MCF 10A (cell line): ENCODE results near the gene GAS2. TPM values are rescaled to one million over a fixed set of nuclear protein-coding genes. Genes with fewer than 3 reads are reported as not detected.

Experiments
- BruUV-seq: library from RNA; stranded (reverse); fragments of 400-500 nt; replicated peaks from 2 replicates; lab custom pipeline; 2021; lab: Mats Ljungman, UMichigan
- CTCF ChIA-PET: fragments of 300-600 bp; sonication (Branson Sonifier 250); formaldehyde crosslinking; extraction: SDS; loops from one replicate; lab custom pipeline; 2021; ENCODE audit warnings: antibody characterized with exemption, inconsistent platforms; lab: Yijun Ruan, JAX
- POLR2A ChIA-PET: fragments of 300-600, 350-650 bp; sonication (Branson Sonifier 250); formaldehyde crosslinking; extraction: SDS; loops from one replicate; lab custom pipeline; 2020; ENCODE audit warnings: antibody characterized with exemption, inconsistent platforms; lab: Yijun Ruan, JAX
- DNase-seq: peaks from one replicate; pipeline ENCODE4 v3.0.0-alpha.2; 2018; ENCODE audit not compliant: unreplicated experiment
- H3K27ac Mint-ChIP-seq: one replicate; pipeline ENCODE4 v1.8.0; 2022; ENCODE audit warnings: mild to moderate bottlenecking, low read depth, mixed read lengths; ENCODE audit not compliant: unreplicated experiment
- H3K27me3 Mint-ChIP-seq: one replicate; pipeline ENCODE4 v1.8.0; 2022; ENCODE audit warnings: mixed read lengths; ENCODE audit not compliant: insufficient read depth, unreplicated experiment
- H3K36me3 Mint-ChIP-seq: one replicate; pipeline ENCODE4 v1.8.0; 2022; ENCODE audit warnings: mild to moderate bottlenecking, moderate library complexity, mixed read lengths; ENCODE audit not compliant: insufficient read depth, unreplicated experiment
- H3K4me1 Mint-ChIP-seq: one replicate; pipeline ENCODE4 v1.8.0; 2022; ENCODE audit warnings: mixed read lengths; ENCODE audit not compliant: insufficient read depth, unreplicated experiment
- H3K4me3 Mint-ChIP-seq: one replicate; pipeline ENCODE4 v1.8.0; 2022; ENCODE audit warnings: mild to moderate bottlenecking, moderate library complexity, mixed read lengths; ENCODE audit not compliant: unreplicated experiment
- H3K9me3 Mint-ChIP-seq: one replicate; pipeline ENCODE4 v1.8.0; 2022; ENCODE audit warnings: mixed read lengths; ENCODE audit not compliant: unreplicated experiment
- CTCF ChIP-seq: fragments of 200-600 bp; IDR thresholded peaks from one replicate; pipeline ENCODE4 v1.8.0; 2022; ENCODE audit warnings: antibody characterized with exemption, mild to moderate bottlenecking; ENCODE audit not compliant: unreplicated experiment
- intact Hi-C: fragments of 100-400 bp; cut with micrococcal nuclease; formaldehyde crosslinking; loops from 2 replicates; pipeline ENCODE4 v1.14.1; 2022
- total RNA-seq: library from RNA; stranded (reverse); gene quantifications from 2 replicates; pipeline ENCODE4 v1.2.3, GENCODE V29; 2022

The GAS2 gene
- total RNA-seq, 1 experiment from 2014 or later = 1.4 TPM

- intact Hi-C loops = no loop called here
- no peak for DNase-seq
- CTCF ChIA-PET = interaction anchor here (0.6 to 1.7 kb wide), 8 partner anchors 8 to 1925 kb away, joined by 3 to 4 read pairs (median 3); no protein-coding TSS in a partner anchor
- peaks cover 6% of the 10 kb centered on the region for H3K4me1 Mint-ChIP-seq
- H3K27ac Mint-ChIP-seq = no peak overlapping the region
- peak overlapping the region; percentile 80 for H3K4me3 Mint-ChIP-seq
- H3K36me3 Mint-ChIP-seq = no peaks in the 10 kb centered on the region
- POLR2A ChIA-PET = no interaction called here
- TF ChIP-seq CTCF = no peak
- peaks cover 14% of the 10 kb centered on the region for H3K27me3 Mint-ChIP-seq
- no TSS peak for BruUV-seq
- H3K9me3 Mint-ChIP-seq = no peaks in the 10 kb centered on the region
Measured at GRCh38 chr11:22830082-22830414, 163.6 kb downstream of the GAS2 start.

- H3K27ac Mint-ChIP-seq = no peak overlapping the region
- H3K27me3 Mint-ChIP-seq = peaks cover 14% of the 10 kb centered on the region
- intact Hi-C loops = no loop called here
- no TSS peak for BruUV-seq
- no peak overlapping the region for H3K4me3 Mint-ChIP-seq
- POLR2A ChIA-PET = no interaction called here
- DNase-seq = peak; percentile 6
- H3K36me3 Mint-ChIP-seq = no peaks in the 10 kb centered on the region
- TF ChIP-seq CTCF = no peak
- no peaks in the 10 kb centered on the region for H3K9me3 Mint-ChIP-seq
- CTCF ChIA-PET = no interaction called here
- peaks cover 6% of the 10 kb centered on the region for H3K4me1 Mint-ChIP-seq
Measured at GRCh38 chr11:22832315-22833015, 166.1 kb downstream of the GAS2 start.

- no peaks in the 10 kb centered on the region for H3K36me3 Mint-ChIP-seq
- no peaks in the 10 kb centered on the region for H3K9me3 Mint-ChIP-seq
- CTCF ChIA-PET = no interaction called here
- POLR2A ChIA-PET = no interaction called here
- peaks cover 13% of the 10 kb centered on the region for H3K27me3 Mint-ChIP-seq
- no TSS peak for BruUV-seq
- no peak for DNase-seq
- TF ChIP-seq CTCF = no peak
- no peak overlapping the region for H3K4me3 Mint-ChIP-seq
- no peaks in the 10 kb centered on the region for H3K4me1 Mint-ChIP-seq
- intact Hi-C loops = no loop called here
- no peak overlapping the region for H3K27ac Mint-ChIP-seq
Measured at GRCh38 chr11:22846726-22847125, 180.3 kb downstream of the GAS2 start.

GRCh38 chr11:22851477-22851876 lies 185.1 kb downstream of the GAS2 start:
- Mint-ChIP-seq H3K27me3 (peaks cover 45% of the 10 kb centered on the region), H3K9me3 (no peaks in the 10 kb centered on the region), H3K27ac (no peak overlapping the region), H3K4me1 (no peaks in the 10 kb centered on the region), H3K36me3 (no peaks in the 10 kb centered on the region), H3K4me3 (no peak overlapping the region)
- ChIA-PET CTCF (interaction anchor here (1.1 kb wide), 1 partner anchor 9 kb away, joined by 3 read pairs; the partner anchor contains the start of gene CCDC179), POLR2A (no interaction called here)
- TF ChIP-seq CTCF = no peak
- intact Hi-C loops = no loop called here
- no peak for DNase-seq
- no TSS peak for BruUV-seq
